Astrocyte of the cerebellum (primary cell): Measurements from ENCODE around the gene TOMM22.

Experiments
- DNase-seq: peaks from one replicate; pipeline ENCODE4 v3.0.0-alpha.2; 2011; ENCODE audit warnings: low read depth
- H3K4me3 ChIP-seq: 2 replicates; pipeline ENCODE4 v1.5.1; 2011; ENCODE audit warnings: mild to moderate bottlenecking, low read depth, low read length, moderate library complexity
- in situ Hi-C: cut with HindIII; loops from 2 replicates; pipeline ENCODE4 v1.10.0; 2017; ENCODE audit warnings: low sequenced_read_pairs
- TF ChIP-seq, protein P1 (sequence below): IDR thresholded peaks from 2 replicates; pipeline ENCODE4 v1.5.1; 2012; ENCODE audit warnings: low read length, low read depth, moderate library complexity, mild to moderate bottlenecking; ENCODE audit errors: missing control alignments

Gene TOMM22

GRCh38 chr22:38727530-38728451 lies 46.0 kb downstream of the TOMM22 start:
- in situ Hi-C loops = no loop called here
- DNase-seq = no peak
- TF ChIP-seq, protein P1, sequence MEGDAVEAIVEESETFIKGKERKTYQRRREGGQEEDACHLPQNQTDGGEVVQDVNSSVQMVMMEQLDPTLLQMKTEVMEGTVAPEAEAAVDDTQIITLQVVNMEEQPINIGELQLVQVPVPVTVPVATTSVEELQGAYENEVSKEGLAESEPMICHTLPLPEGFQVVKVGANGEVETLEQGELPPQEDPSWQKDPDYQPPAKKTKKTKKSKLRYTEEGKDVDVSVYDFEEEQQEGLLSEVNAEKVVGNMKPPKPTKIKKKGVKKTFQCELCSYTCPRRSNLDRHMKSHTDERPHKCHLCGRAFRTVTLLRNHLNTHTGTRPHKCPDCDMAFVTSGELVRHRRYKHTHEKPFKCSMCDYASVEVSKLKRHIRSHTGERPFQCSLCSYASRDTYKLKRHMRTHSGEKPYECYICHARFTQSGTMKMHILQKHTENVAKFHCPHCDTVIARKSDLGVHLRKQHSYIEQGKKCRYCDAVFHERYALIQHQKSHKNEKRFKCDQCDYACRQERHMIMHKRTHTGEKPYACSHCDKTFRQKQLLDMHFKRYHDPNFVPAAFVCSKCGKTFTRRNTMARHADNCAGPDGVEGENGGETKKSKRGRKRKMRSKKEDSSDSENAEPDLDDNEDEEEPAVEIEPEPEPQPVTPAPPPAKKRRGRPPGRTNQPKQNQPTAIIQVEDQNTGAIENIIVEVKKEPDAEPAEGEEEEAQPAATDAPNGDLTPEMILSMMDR = no peak
- no peak overlapping the region for H3K4me3 ChIP-seq

DNA sequence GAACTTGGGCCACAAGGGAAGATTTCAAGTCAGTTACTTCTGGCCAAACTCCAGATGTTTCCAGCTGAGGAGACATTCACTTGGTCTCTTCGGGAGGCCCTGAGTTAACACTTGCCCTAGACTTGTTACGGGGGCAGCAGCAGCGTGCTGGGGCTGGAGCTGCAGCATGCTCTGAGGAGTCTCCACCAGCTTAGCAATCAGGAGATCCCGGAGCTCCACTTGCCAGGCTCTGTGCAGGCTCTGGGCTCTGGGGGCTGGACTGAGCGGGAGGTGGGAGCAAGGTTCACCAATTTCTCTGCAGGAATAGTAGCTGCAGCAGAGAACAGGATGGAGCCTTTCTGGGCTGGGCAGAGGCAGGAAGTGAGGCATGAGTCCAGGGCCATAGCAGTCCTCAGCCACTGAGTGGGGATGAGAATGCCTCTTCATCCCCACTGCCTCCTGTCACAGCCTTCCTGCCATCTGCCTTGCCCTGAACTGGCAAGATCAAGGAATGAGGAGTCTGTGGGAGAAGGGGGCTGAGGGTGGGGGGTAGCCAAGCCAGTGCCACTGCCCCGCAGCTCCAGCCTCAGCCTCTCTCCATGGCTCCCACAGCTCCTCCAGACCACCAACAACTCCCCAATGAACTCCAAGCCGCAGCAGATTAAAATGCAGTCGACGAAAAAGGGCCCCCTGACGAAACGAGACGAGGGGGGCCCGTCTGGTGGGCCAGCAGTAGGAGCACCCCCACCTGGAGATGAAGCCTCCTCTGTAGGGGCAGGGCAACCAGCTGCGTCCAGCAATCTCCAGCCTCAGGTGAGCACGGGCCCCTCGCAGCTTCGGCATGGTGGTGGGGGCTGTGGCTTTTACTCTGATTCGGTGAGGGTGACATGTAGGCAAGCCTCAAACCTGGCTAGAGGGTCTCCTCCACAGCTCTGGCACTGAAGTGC lies 47.4 kb downstream of the TOMM22 start:
- no peak overlapping the region for H3K4me3 ChIP-seq
- no peak for DNase-seq
- TF ChIP-seq, protein P1 = no peak
- in situ Hi-C loops = no loop called here

DNA sequence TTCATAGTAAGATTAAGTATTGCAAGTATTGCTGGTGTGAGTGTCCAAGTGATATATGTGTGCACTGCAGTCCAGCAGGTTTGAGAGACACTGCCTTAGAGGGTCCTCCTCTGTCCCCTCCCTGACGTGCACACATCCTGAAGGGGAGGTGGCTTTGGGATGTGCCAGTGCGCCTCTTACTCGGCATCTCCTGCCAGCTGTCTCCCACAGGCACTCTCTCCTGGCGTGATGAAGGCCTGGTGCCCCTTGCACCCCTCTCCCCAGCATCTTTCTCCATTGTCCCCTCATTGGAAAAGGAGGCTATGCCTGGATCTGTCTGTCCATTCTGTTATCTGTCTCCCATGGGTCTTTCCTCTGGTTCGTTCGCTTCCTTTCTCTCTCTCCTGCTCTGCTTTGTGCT lies 48.2 kb downstream of the TOMM22 start:
- in situ Hi-C loops = no loop called here
- no peak for DNase-seq
- TF ChIP-seq, protein P1 = no peak
- no peak overlapping the region for H3K4me3 ChIP-seq

GRCh38 chr22:38730411-38730871 lies 48.7 kb downstream of the TOMM22 start:
- no peak overlapping the region for H3K4me3 ChIP-seq
- TF ChIP-seq, protein P1 = no peak
- DNase-seq = no peak
- in situ Hi-C loops = no loop called here

DNA sequence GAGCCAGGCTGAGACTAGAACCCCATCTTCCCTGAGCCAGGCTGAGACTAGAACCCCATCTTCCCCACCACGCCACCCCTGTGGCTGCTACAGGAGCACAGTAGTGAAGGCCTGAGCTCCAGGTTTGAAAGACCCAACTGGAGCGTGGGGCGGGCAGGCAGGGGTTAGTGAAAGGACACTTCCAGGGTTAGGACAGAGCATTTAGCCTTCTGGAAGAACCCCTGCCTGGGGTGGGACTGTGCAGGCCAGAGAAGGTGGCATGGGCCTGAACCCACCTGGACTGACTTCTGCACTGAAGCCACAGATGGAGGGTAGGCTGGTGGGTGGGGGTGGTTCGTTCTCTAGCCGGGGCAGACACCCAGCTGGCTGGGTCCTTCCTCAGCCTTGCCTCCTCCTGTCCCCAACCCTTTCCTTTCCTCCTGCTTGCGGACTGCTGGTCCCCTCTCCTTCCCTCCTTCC lies 50.0 kb downstream of the TOMM22 start:
- in situ Hi-C loops = no loop called here
- TF ChIP-seq, protein P1 = no peak
- H3K4me3 ChIP-seq = no peak overlapping the region
- DNase-seq = no peak

- no peak overlapping the region for H3K4me3 ChIP-seq
- in situ Hi-C loops = no loop called here
- no peak for DNase-seq
- TF ChIP-seq, protein P1 = no peak
Observed at GRCh38 chr22:38732251-38732815, 50.6 kb downstream of the TOMM22 start.
